Peyer's patch (tissue), 4 donors: Measurements from ENCODE around the gene HYAL1. TPM values are rescaled to one million over a fixed set of nuclear protein-coding genes. Genes with fewer than 3 reads are reported as not detected.

Experiments
- total RNA-seq, 4 donors: library from RNA; depleted of rRNA; stranded (reverse); fragments of >200 nt; gene quantifications; one replicate each; pipeline ENCODE4 v1.1.0, GENCODE V29; 2016

The HYAL1 gene
- total RNA-seq, 4 donors from 2014 or later = 1.2 to 5.1 (median 4.6) TPM

Other genes starting within 250 kb of the HYAL1 start
- 100 to 1,000 TPM; 212 to 498 (median 416) TPM for gene RBM5, start 214.7 kb downstream of the HYAL1 start, total RNA-seq
- 10 to 100 TPM; 21.2 to 41.0 (median 23.2) TPM for gene SEMA3F, start 148.2 kb downstream of the HYAL1 start, total RNA-seq
- not detected for gene GNAT1, start 112.0 kb downstream of the HYAL1 start, total RNA-seq
- gene SLC38A3, start 98.3 kb downstream of the HYAL1 start, total RNA-seq = 1 to 10 TPM in 1 of 4 donors, not detected in 3; 1.3 TPM
- gene GNAI2, start 67.4 kb downstream of the HYAL1 start, total RNA-seq = 100 to 1,000 TPM in 2 of 4 donors, 10 to 100 TPM in 2; 71.8 to 178 (median 98.4) TPM
- 100 to 1,000 TPM in 3 of 4 donors, 10 to 100 TPM in 1; 56.1 to 367 (median 267) TPM for gene SEMA3B, start 34.4 kb downstream of the HYAL1 start, total RNA-seq
- gene LSMEM2, start 24.5 kb downstream of the HYAL1 start, total RNA-seq = not detected
- gene IFRD2, start 11.1 kb downstream of the HYAL1 start, total RNA-seq = 100 to 1,000 TPM in 3 of 4 donors, 10 to 100 TPM in 1; 75.5 to 205 (median 140) TPM
- 1 to 10 TPM; 3.0 to 6.6 (median 4.2) TPM for gene HYAL3, start 4.2 kb downstream of the HYAL1 start, total RNA-seq
- 10 to 100 TPM in 3 of 4 donors, 1 to 10 TPM in 1; 3.2 to 14.0 (median 12.4) TPM for gene NAA80, start 4.2 kb downstream of the HYAL1 start, total RNA-seq
- gene HYAL2, start 19.2 kb upstream of the HYAL1 start, total RNA-seq = 10 to 100 TPM; 18.2 to 63.1 (median 39.9) TPM
- gene TUSC2, start 24.6 kb upstream of the HYAL1 start, total RNA-seq = 10 to 100 TPM in 3 of 4 donors, 1 to 10 TPM in 1; 5.8 to 19.8 (median 17.5) TPM
- gene RASSF1, start 37.3 kb upstream of the HYAL1 start, total RNA-seq = 10 to 100 TPM; 27.6 to 80.0 (median 29.4) TPM
- gene ZMYND10, start 42.2 kb upstream of the HYAL1 start, total RNA-seq = under 1 TPM in 2 of 4 donors, not detected in 2; 0.27 to 0.38 TPM
- 10 to 100 TPM; 19.1 to 45.4 (median 28.3) TPM for gene NPRL2, start 47.2 kb upstream of the HYAL1 start, total RNA-seq
- 10 to 100 TPM; 22.3 to 69.5 (median 38.6) TPM for gene CYB561D2, start 47.3 kb upstream of the HYAL1 start, total RNA-seq
- 10 to 100 TPM; 14.0 to 75.5 (median 66.2) TPM for gene TMEM115, start 55.9 kb upstream of the HYAL1 start, total RNA-seq
- gene CACNA2D2, start 200.1 kb upstream of the HYAL1 start, total RNA-seq = 1 to 10 TPM in 3 of 4 donors, under 1 TPM in 1; 0.88 to 5.8 (median 1.2) TPM